Brain microvascular endothelial cell (primary cell): Measurements from ENCODE around the gene GPX1.
"Not testable (repeated sequence)": the region's sequence is repeated elsewhere in the genome, so short reads cannot be mapped to it uniquely, and the experiment has no call there.

Experiments used
- DNase-seq: peaks from one replicate; pipeline ENCODE4 v3.0.0-alpha.2; 2020
- H3K27ac ChIP-seq: fragments of 250-450 bp; sonication (Bioruptor Pico); 2 replicates; pipeline ENCODE4 v1.5.1; 2020; ENCODE audit warnings: mild to moderate bottlenecking, moderate library complexity
- H3K27me3 ChIP-seq: fragments of 250-450 bp; sonication (Bioruptor Pico); replicated peaks from 2 replicates; pipeline ENCODE4 v1.5.1; 2020; ENCODE audit warnings: mild to moderate bottlenecking
- H3K36me3 ChIP-seq: fragments of 250-450 bp; sonication (Bioruptor Pico); replicated peaks from 2 replicates; pipeline ENCODE4 v1.5.1; 2020; ENCODE audit warnings: mild to moderate bottlenecking
- H3K4me3 ChIP-seq: 2 replicates; pipeline ENCODE4 v1.5.1; 2011; ENCODE audit warnings: low read depth, mild to moderate bottlenecking, control low read depth, low read length, moderate library complexity
- in situ Hi-C: cut with HindIII; loops from 2 replicates; pipeline ENCODE4 v1.10.0; 2017; ENCODE audit warnings: low sequenced_read_pairs, low pct_ligation_motif_present
- TF ChIP-seq, protein P1 (sequence below): IDR thresholded peaks from 2 replicates; pipeline ENCODE4 v1.5.1; 2011; ENCODE audit warnings: low read depth, mild to moderate bottlenecking, moderate library complexity, low read length, control low read depth, inconsistent platforms; ENCODE audit errors: missing control alignments

The GPX1 gene

DNA sequence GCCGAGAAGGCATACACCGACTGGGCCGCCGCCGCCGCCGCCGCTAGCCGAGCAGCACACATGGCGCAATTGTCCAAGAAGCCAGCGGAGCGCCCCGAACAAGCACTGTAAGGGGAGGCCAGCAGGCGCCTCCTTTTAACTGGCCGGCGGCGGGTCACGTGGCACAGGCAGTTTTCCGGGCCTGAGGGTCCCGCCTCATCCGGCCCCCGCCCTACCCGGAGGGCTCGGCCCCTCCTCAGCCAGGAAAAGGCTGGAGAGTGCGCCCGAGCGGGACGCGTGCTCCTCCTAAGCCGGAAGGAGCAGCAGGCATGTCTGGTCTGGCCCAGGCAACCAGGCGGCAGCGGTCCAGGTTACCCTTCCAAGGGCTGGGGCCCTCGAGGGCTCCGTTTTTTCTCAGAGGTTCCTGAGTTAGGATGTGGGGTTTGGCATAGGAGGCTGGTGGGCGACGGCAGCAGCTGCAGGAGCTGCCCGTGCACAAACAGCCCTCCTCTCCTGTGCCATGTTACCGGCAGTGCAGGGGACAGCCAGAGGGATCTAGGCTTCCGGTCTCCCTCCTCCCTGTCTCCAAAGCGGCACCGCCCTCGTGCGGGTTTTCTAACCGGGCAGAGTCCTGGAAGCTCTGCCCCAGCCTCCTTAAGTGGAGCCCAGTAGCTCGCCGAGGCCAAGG is at the start of gene GPX1:
TSS of gene GPX1 (minus strand) at position 137 of the 667 bp plus-strand sequence. CDS start at position 62, 75 bp downstream.
- no peaks in the 10 kb centered on the region for H3K27me3 ChIP-seq

DNA sequence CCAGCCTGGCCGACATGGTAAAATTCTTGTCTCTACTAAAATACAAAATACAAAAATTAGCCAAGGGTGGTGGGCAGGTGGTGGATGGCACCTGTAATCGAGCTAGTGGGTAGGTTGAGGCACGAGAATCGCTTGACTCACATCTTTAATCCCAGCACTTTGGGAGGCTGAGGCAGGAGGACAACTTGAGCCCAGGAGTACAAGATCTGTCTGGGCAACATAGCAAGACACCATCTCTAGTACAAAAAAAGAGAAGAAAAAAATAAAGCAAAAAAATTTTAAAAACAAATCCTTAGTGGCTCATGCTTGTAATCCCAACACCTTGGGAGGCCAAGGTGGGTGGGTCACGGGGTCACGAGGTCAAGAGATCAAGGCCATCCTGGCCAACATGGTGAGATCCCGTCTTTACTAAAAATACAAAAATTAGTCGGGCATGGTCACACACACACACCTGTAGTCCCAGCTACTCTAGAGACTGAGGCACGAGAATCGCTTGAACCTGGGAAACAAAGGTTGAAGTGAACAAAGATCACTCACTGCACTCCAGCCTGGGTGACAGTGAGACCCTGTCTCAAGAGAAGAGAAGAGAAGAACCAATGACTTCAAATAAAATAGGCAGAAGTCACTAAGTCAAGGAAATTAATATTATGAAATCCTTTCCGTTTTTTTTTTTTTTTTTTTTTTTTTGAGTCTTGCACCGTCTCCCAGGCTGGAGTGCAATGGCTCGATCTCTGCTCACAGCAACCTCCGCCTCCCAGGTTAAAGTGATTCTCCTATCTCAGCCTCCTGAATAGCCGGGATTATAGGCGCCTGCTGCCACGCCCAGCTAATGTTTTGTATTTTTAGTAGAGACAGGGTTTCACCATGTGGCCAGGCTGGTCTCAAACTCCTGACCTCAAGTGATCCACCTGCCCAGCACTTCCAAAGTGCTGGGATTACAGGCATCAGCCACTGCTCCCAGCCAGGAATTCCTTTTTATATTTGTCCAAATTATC is 48.7 kb upstream of the GPX1 start:
- no peak overlapping the region for H3K27ac ChIP-seq

More for the DNA sequence above, at the start of gene GPX1:
- Histone ChIP-seq H3K27ac (peak within 1 kb of the TSS; percentile 88), H3K4me3 (peak within 1 kb of the TSS; percentile 61), H3K36me3 (peaks cover 62% of the 10 kb centered on the region)
- in situ Hi-C loops, result no loop called here
- TF ChIP-seq, protein P1, sequence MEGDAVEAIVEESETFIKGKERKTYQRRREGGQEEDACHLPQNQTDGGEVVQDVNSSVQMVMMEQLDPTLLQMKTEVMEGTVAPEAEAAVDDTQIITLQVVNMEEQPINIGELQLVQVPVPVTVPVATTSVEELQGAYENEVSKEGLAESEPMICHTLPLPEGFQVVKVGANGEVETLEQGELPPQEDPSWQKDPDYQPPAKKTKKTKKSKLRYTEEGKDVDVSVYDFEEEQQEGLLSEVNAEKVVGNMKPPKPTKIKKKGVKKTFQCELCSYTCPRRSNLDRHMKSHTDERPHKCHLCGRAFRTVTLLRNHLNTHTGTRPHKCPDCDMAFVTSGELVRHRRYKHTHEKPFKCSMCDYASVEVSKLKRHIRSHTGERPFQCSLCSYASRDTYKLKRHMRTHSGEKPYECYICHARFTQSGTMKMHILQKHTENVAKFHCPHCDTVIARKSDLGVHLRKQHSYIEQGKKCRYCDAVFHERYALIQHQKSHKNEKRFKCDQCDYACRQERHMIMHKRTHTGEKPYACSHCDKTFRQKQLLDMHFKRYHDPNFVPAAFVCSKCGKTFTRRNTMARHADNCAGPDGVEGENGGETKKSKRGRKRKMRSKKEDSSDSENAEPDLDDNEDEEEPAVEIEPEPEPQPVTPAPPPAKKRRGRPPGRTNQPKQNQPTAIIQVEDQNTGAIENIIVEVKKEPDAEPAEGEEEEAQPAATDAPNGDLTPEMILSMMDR, result no peak
- peak; percentile 87 for DNase-seq

DNA sequence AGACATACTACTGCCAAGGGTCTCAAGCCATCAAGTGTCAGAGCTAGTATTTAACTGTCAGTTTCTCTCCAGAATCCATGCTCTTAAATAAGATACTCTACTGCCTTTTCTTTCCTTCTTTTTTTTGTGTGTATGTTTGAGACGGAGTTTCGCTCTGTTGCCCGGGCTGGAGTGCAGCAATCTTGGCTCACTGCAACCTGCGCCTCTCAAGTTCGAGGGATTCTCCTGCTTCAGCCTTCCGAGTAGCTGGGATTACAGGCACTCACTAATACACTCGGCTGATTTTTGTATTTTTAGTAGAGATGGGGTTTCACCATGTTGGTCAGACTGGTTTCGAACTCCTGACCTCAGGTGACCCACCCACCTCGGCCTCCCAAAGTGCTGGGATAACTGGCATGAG is 47.4 kb upstream of the GPX1 start:
- H3K27me3 ChIP-seq, DNase-seq, H3K27ac ChIP-seq, in situ Hi-C loops, H3K4me3 ChIP-seq: not testable (repeated sequence)
- H3K36me3 ChIP-seq, result peaks cover 16% of the 10 kb centered on the region

More for the DNA sequence above, 48.7 kb upstream of the GPX1 start:
- TF ChIP-seq, protein P1, result no peak
- no peak overlapping the region for H3K4me3 ChIP-seq
- H3K36me3 ChIP-seq, result peaks cover 17% of the 10 kb centered on the region
- in situ Hi-C loops, result no loop called here
- no peaks in the 10 kb centered on the region for H3K27me3 ChIP-seq
- DNase-seq, result no peak

DNA sequence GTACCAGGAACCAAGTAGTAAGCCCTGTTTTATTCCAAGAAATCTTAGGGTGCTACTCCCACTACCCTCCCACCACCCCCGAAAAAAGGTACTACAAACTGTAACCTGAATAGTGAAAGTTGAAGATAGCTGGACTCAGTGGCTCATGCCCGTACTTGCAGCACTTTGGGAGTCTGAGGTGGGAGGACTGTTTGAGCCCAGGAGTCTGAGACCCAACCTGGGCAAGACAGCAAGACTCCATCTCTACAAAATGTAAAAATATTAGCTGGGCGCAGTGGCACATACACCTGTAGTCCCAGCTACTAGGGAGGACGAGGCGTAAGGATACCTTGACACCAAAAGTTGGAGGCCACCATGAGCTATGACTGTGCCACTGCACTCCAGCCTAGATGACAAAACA is 45.7 kb upstream of the GPX1 start:
- H3K27me3 ChIP-seq, result no peaks in the 10 kb centered on the region
- H3K36me3 ChIP-seq, result peaks cover 16% of the 10 kb centered on the region
- DNase-seq, result no peak
- no peak overlapping the region for H3K27ac ChIP-seq
- in situ Hi-C loops, result no loop called here
- H3K4me3 ChIP-seq, result no peak overlapping the region
- TF ChIP-seq, protein P1, result no peak

DNA sequence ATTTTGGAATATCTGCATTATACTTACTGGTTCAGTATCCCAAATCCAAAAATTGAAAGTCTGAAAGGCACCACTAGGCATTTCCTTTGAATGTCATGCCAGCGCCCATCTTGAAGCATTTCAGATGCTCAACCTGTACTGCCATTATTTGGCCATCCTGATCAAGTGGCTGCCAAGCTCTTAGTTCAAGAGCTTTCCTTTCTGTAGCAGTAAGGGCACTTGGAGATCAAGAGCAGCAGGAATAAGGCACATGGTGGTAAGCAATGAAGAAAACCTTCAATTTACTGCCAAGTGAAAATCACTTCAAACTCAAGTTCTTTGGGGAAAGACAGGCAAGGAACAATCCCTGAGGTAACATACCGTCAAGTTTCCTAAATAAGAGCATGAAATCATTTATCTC is 43.6 kb upstream of the GPX1 start:
- Histone ChIP-seq H3K36me3 (peaks cover 19% of the 10 kb centered on the region), H3K27ac (no peak overlapping the region), H3K4me3 (no peak overlapping the region), H3K27me3 (no peaks in the 10 kb centered on the region)
- TF ChIP-seq, protein P1, result no peak
- in situ Hi-C loops, result no loop called here
- DNase-seq, result no peak

DNA sequence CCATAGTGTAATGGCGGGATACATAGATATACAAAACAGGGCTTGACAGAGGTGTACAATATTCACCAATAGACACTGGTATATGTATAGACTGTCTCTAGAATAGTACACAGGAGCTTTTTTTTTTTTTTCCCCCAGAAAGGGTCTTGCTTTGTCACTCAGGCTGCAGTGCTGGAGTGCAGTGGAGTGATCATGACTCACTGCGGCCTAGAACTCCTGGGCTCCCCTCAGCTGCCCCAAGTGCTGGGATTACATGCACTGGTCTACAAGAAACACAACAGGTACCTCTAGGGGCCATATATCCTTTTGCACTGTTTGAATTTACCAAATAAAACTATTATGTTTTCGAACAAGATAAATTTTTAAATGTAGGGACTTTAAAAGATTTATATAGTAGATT is 41.3 kb upstream of the GPX1 start:
- peak; percentile 56 for DNase-seq
- no peak overlapping the region for H3K27ac ChIP-seq
- TF ChIP-seq, protein P1, result no peak
- no peak overlapping the region for H3K4me3 ChIP-seq
- H3K36me3 ChIP-seq, result peaks cover 34% of the 10 kb centered on the region
- H3K27me3 ChIP-seq, result no peaks in the 10 kb centered on the region
- in situ Hi-C loops, result no loop called here
